Sigmoid colon (tissue), 7 donors: Measurements from ENCODE around the gene IL11. TPM values are rescaled to one million over a fixed set of nuclear protein-coding genes. Genes with fewer than 3 reads are reported as not detected.

Experiments used
- DNase-seq: peaks from one replicate; pipeline ENCODE4 v3.0.0-alpha.2; 2019
- H3K27ac ChIP-seq, 4 donors: fragments of 200-600 bp; sonication (generic); one replicate each; pipeline ENCODE4 v1.5.1; 2016 to 2019; ENCODE audit warnings: mild to moderate bottlenecking in 1 of 4
- H3K27me3 ChIP-seq, 3 donors: fragments of 200-600 bp; sonication (generic); one replicate each; pipeline ENCODE4 v1.5.1; 2019; ENCODE audit warnings: mild to moderate bottlenecking in 1 of 3
- H3K36me3 ChIP-seq, 4 donors: fragments of 200-600 bp; sonication (generic); one replicate each; pipeline ENCODE4 v1.5.1; 2016 to 2019
- H3K4me1 ChIP-seq, 4 donors: fragments of 200-600 bp; sonication (generic); one replicate each; pipeline ENCODE4 v1.5.1; 2017 to 2019
- H3K4me3 ChIP-seq, 4 donors: fragments of 200-600 bp; sonication (generic); one replicate each; pipeline ENCODE4 v1.5.1; 2017 to 2019; ENCODE audit warnings: mild to moderate bottlenecking in 2 of 4, moderate library complexity in 1 of 4
- H3K9me3 ChIP-seq, 4 donors: fragments of 200-600 bp in 3 of 4; sonication (generic) in 3 of 4; one replicate each; pipeline versions ENCODE4 v1.5.1 to v1.6.1; 2013 to 2019
- EP300 ChIP-seq, 4 donors: sonication (generic); formaldehyde crosslinking; IDR thresholded peaks; one replicate each; pipeline ENCODE4 v1.6.1; 2017; ENCODE audit warnings: antibody characterized with exemption in 4 of 4
- POLR2A ChIP-seq, 2 donors: fragments of 450-650 bp; IDR thresholded peaks; one replicate each; pipeline ENCODE4 v1.6.1; 2016; ENCODE audit warnings: antibody characterized with exemption in 2 of 2, mild to moderate bottlenecking in 2 of 2, moderate library complexity in 2 of 2
- POLR2AphosphoS5 ChIP-seq, 4 donors: sonication (generic); formaldehyde crosslinking; IDR thresholded peaks; one replicate each; pipeline ENCODE4 v1.6.1; 2017; ENCODE audit warnings: antibody characterized with exemption in 4 of 4
- WGBS, 2 donors: extraction: QIAGEN DNeasy Blood & Tissue Kit; methylation state at CpG; one replicate each; pipeline ENCODE4 v1.1.7; 2013; 5-methylcytosine and 5-hydroxymethylcytosine counted together
- intact Hi-C: fragments of 100-400 bp; cut with DNase I; formaldehyde crosslinking; loops from one replicate; pipeline ENCODE4 v1.15.1; 2023
- polyA plus RNA-seq, 3 donors: library from polyadenylated mRNA; stranded (reverse); fragments of 200-250 nt; gene quantifications; one replicate each; pipeline ENCODE4 v1.2.3, GENCODE V29; 2013
- total RNA-seq, 4 donors: library from RNA; depleted of rRNA; stranded (reverse); fragments of >200 nt; gene quantifications; one replicate each; pipeline ENCODE4 v1.1.0, GENCODE V29; 2016
- TF ChIP-seq, protein P1 (sequence below), 4 experiments: fragments of 450-650 bp in 3 of 4; fragments of 200-600 bp in 1 of 4; IDR thresholded peaks; one replicate each; pipeline ENCODE4 v1.5.1; 2016 to 2019; ENCODE audit warnings: antibody characterized with exemption in 4 of 4, mild to moderate bottlenecking in 3 of 4, moderate library complexity in 2 of 4
- donor health status: healthy with polysubstance abuse.
- donor health status: Bipolar disorder and iron deficiency.
- donor health status: healthy.

IL11 gene
- total and polyA plus RNA-seq, 7 donors: 0.74 to 4.4 (median 0.81) TPM; not detected in 4

DNA sequence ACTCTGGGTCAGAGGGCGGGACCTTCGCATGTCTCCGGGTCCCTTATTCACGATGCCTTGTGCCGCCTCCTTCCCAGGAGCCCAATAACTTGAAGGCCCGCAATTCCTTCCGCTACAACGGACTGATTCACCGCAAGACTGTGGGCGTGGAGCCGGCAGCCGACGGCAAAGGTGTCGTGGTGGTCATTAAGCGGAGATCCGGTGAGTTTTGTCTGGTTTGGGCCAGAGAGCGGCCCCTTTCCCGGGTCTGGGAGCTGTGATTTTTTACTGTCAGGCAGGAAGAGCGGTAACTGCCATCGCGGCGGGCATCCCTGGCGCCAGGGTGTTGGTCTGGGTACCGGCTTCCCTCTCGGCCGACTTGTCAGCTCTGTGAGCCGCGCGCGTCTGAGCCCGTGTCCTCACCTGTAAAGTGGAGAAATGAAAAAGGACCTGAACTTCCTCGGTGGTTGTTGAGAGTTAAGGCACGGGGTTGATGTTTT is 16.3 kb upstream of the IL11 start:
- 1 to 2% methylated on average over 33 of the region's 33 CpGs for WGBS, 2 donors
- no peaks in the 10 kb centered on the region for H3K9me3 ChIP-seq
- TF ChIP-seq EP300 (IDR thresholded peaks at IDR 0.05): no peak
- TF ChIP-seq POLR2AphosphoS5 (IDR thresholded peaks at IDR 0.05): no peak
- H3K4me3 ChIP-seq: peak overlapping the region; percentile 80 to 95 (median 88)
- H3K27ac ChIP-seq: peak overlapping the region; percentile 94 to 97 (median 96)
- H3K36me3 ChIP-seq: peaks cover 15 to 33% (median 17%) of the 10 kb centered on the region in 4 donors
- peaks cover 0 to 63% (median 54%) of the 10 kb centered on the region in 4 donors for H3K4me1 ChIP-seq
- H3K27me3 ChIP-seq: no peaks in the 10 kb centered on the region
- intact Hi-C loops: loop anchor here (5.0 kb wide), 2 partner anchors 104 to 1519 kb away; partner anchors contain the start of genes BRSK1, HSPBP1 and MYADM
- DNase-seq: no peak

DNA sequence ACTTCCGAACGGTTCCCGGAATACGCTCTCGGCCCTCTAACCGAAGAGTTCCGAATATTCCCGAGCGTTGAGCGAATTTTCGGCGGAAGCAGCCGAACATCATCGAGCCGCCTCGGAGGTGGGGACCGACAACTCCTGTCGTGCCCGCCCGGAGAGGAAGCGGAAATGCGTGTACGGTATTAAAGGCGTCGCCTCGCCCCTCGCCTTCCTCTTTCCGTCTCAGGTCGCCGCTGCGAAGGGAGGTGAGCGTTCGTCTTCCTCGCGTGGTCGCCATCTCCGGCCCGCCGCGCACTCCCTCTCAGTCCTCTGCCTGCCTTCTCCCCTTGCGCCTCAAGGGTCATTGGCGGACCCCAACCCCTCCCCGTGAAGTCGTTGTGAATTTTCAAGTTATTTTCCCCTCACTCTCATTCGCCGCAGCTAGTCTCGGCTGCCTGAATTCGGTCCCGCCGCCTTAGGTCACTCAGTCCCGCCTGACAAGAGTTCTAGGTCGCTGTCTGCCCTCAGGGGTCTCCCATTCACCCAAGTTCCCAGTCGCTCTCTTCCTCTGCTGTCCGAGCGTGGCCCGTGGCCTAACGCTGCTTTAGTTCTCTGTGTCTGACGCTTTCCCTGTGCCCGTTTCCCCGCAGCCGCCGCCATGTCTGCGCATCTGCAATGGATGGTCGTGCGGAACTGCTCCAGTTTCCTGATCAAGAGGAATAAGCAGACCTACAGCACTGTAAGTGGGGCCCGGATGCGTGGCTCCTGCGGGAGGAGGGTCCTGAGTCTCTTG is 15.6 kb upstream of the IL11 start, which contains the start of gene RPL28:
TSS of gene RPL28 (plus strand) at position 209 of the 769 bp plus-strand sequence. CDS start at position 635, 426 bp downstream.
- Histone ChIP-seq H3K4me1 (peaks cover 0 to 59% (median 54%) of the 10 kb centered on the region in 4 donors), H3K27me3 (no peaks in the 10 kb centered on the region), H3K27ac (peak within 1 kb of the TSS; percentile 94 to 97 (median 96)), H3K9me3 (no peaks in the 10 kb centered on the region), H3K36me3 (peaks cover 15 to 33% (median 17%) of the 10 kb centered on the region in 4 donors), H3K4me3 (peak within 1 kb of the TSS; percentile 80 to 95 (median 88))
- 0 to 1% methylated on average over 68 of the region's 68 CpGs for WGBS, 2 donors
- TF ChIP-seq POLR2AphosphoS5 (IDR thresholded peaks at IDR 0.05): peak; percentile 99 to 100 (median 100)
- TF ChIP-seq POLR2A (IDR thresholded peaks at IDR 0.05): peak; percentile 99
- TF ChIP-seq EP300 (IDR thresholded peaks at IDR 0.05): no peak
- TF ChIP-seq, protein P1, sequence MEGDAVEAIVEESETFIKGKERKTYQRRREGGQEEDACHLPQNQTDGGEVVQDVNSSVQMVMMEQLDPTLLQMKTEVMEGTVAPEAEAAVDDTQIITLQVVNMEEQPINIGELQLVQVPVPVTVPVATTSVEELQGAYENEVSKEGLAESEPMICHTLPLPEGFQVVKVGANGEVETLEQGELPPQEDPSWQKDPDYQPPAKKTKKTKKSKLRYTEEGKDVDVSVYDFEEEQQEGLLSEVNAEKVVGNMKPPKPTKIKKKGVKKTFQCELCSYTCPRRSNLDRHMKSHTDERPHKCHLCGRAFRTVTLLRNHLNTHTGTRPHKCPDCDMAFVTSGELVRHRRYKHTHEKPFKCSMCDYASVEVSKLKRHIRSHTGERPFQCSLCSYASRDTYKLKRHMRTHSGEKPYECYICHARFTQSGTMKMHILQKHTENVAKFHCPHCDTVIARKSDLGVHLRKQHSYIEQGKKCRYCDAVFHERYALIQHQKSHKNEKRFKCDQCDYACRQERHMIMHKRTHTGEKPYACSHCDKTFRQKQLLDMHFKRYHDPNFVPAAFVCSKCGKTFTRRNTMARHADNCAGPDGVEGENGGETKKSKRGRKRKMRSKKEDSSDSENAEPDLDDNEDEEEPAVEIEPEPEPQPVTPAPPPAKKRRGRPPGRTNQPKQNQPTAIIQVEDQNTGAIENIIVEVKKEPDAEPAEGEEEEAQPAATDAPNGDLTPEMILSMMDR (IDR thresholded peaks at IDR 0.05): no peak
- intact Hi-C loops: loop anchor here (1.0 to 5.0 kb wide), 4 partner anchors 21 to 1519 kb away; partner anchors contain the start of genes BRSK1, HSPBP1, MYADM and UBE2S
- peak; percentile 99 for DNase-seq

DNA sequence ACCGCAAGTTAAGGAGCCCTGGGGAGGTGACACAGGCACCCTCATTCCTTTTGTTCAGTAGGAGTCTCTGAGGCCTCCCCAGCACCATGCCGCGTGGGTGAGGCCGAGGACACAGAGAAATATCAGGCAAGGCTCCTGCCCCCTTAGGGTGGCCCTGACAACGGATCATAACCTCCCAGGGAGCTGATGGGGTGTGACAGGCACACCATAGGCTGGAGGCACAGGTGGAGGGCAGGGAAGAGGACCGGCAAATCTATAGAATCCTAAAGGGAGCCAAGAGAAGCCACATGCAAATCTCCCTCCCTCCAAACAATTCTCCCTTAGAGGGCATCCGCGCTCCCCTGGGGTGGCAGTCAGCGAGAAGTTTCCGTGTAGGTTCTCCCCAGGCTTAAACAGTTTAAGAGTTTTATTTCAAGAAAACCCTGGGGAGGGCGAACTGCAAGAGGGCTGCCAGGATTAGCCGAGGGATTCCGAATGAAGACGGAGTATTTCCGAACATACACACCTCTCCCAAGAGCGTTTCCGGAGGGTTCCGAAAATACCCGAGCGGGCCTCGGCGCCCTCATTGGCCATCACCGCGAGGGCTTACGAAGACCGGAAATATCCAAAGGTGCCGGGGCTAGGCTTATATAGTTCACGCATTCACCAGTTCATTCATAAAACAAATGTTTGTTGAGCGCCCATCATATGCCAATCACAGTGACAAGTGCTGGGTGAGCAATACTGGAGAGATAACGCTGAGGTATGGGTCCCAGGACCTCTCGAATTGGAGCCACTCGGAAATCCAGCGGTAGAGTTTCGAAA is 14.9 kb upstream of the IL11 start:
- peaks cover 0 to 59% (median 52%) of the 10 kb centered on the region in 4 donors for H3K4me1 ChIP-seq
- peaks cover 15 to 28% (median 17%) of the 10 kb centered on the region in 4 donors for H3K36me3 ChIP-seq
- DNase-seq: peak; percentile 99
- TF ChIP-seq POLR2A (IDR thresholded peaks at IDR 0.05) (peak in 1 of 2 donors; percentile 35), EP300 (IDR thresholded peaks at IDR 0.05) (no peak), POLR2AphosphoS5 (IDR thresholded peaks at IDR 0.05) (peak in 3 of 4 donors; percentile 2 to 41 (median 9))
- TF ChIP-seq, protein P1 (IDR thresholded peaks at IDR 0.05): no peak
- no peaks in the 10 kb centered on the region for H3K27me3 ChIP-seq
- peak overlapping the region; percentile 39 to 95 (median 83) for H3K4me3 ChIP-seq
- WGBS, 2 donors: 2 to 4% methylated on average over 34 of the region's 34 CpGs
- peak overlapping the region; percentile 94 to 97 (median 96) for H3K27ac ChIP-seq
- no peaks in the 10 kb centered on the region for H3K9me3 ChIP-seq
- intact Hi-C loops: loop anchor here (1.0 to 5.0 kb wide), 4 partner anchors 22 to 1518 kb away; partner anchors contain the start of genes BRSK1, HSPBP1, MYADM and UBE2S

DNA sequence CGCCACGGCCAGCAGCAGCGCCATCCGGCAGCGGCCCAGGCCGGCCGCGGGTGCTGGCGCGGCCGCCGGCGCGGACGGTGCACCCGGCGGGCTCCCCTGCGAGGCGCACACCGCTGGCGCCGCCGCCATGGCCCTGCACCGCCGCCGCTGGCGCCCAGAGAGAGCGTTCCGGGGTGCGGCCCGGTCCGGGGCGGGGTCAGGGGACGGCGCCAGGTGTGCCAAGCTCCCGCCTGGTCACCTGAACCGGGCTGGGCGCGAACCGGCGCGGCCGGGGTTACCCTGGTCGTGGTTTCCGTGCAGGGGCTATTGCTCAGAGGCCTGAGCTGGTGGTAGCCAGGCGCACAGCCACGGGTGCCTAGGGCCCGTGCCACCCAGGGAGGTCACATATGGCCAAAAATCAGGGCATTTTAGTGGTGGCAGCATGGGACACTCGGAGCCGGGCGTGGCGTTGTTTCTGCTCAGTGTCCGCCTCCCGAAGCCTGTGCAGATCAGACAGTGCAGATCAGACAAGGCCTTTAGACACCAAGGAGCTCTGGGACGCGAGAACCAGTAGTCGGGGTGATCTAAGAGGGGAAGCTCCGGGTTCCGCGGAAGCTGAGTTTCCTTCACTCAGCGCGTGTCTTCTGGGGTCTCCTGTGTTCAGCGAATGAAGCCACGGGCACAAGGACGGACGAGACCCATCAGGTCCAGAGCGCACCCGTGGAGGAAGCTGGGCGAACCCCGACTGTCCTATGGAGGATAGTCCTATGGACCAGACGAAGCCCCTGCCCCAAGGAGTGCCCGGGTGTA is 14.1 kb upstream of the IL11 start, which contains the start of gene TMEM238:
TSS of gene TMEM238 (minus strand) at position 162 of the 789 bp plus-strand sequence. CDS start at position 129, 33 bp downstream.
- DNase-seq: no peak
- intact Hi-C loops: no loop called here
- TF ChIP-seq, protein P1 (IDR thresholded peaks at IDR 0.05): no peak
- TF ChIP-seq POLR2AphosphoS5 (IDR thresholded peaks at IDR 0.05) (no peak), POLR2A (IDR thresholded peaks at IDR 0.05) (no peak), EP300 (IDR thresholded peaks at IDR 0.05) (no peak)
- peak within 1 kb of the TSS; percentile 94 to 97 (median 96) for H3K27ac ChIP-seq
- H3K4me3 ChIP-seq: peak within 1 kb of the TSS; percentile 39 to 95 (median 83)
- no peaks in the 10 kb centered on the region for H3K27me3 ChIP-seq
- peaks cover 15 to 20% (median 17%) of the 10 kb centered on the region in 4 donors for H3K36me3 ChIP-seq
- H3K9me3 ChIP-seq: no peaks in the 10 kb centered on the region
- WGBS, 2 donors: 5 to 9% methylated on average over 72 of the region's 72 CpGs
- H3K4me1 ChIP-seq: peaks cover 0 to 53% (median 46%) of the 10 kb centered on the region in 4 donors
